OCI-LY7 (cell line): ENCODE data around the gene ANKS6. TPM values are rescaled to one million over a fixed set of nuclear protein-coding genes. Genes with fewer than 3 reads are reported as not detected.

Source experiments
- BruUV-seq: library from RNA; stranded (reverse); fragments of 400-500 nt; replicated peaks from 2 replicates; lab custom pipeline; 2021; lab: Mats Ljungman, UMichigan
- CTCF ChIA-PET: fragments of 300-600 bp; sonication (Branson Sonifier 250); formaldehyde crosslinking; loops from one replicate; lab custom pipeline; 2022; ENCODE audit warnings: antibody characterized with exemption; ENCODE audit not compliant: unreplicated experiment; lab: Charles Lee
- POLR2A ChIA-PET: fragments of 300-600 bp; sonication (Branson Sonifier 250); formaldehyde crosslinking; loops from one replicate; lab custom pipeline; 2022; ENCODE audit warnings: antibody characterized with exemption; lab: Charles Lee
- DNase-seq: peaks from one replicate; pipeline ENCODE4 v3.0.0-alpha.2; 2015; ENCODE audit warnings: low spot score
- H2AFZ ChIP-seq: fragments of 200-600 bp; sonication (generic), shearing (Covaris generic); 2 replicates; pipeline ENCODE4 v1.6.1; 2014; ENCODE audit warnings: mild to moderate bottlenecking, antibody characterized with exemption, low read length, moderate library complexity
- H3K27ac ChIP-seq: fragments of 200-600 bp; sonication (generic); 2 replicates; pipeline ENCODE4 v1.5.1; 2014; ENCODE audit warnings: mixed run types, low read depth, mild to moderate bottlenecking, moderate library complexity, low read length, inconsistent platforms; ENCODE audit not compliant: poor library complexity, severe bottlenecking
- H3K36me3 ChIP-seq: fragments of 200-600 bp; sonication (generic); 2 replicates; pipeline ENCODE4 v1.6.1; 2014; ENCODE audit warnings: mild to moderate bottlenecking, antibody characterized with exemption, low read length, moderate library complexity, mixed read lengths; ENCODE audit not compliant: insufficient read depth
- H3K4me1 ChIP-seq: fragments of 200-600 bp; sonication (generic); 2 replicates; pipeline ENCODE4 v1.5.1; 2014; ENCODE audit warnings: mild to moderate bottlenecking, low read length; ENCODE audit not compliant: insufficient read depth, poor library complexity, severe bottlenecking
- H3K4me2 ChIP-seq: fragments of 200-600 bp; sonication (generic); 2 replicates; pipeline ENCODE4 v1.6.1; 2014; ENCODE audit warnings: mild to moderate bottlenecking, low read length
- H3K4me3 ChIP-seq: fragments of 200-600 bp; sonication (generic); 2 replicates; pipeline ENCODE4 v1.5.1; 2014; ENCODE audit warnings: mild to moderate bottlenecking, low read depth, low read length; ENCODE audit not compliant: poor library complexity, severe bottlenecking
- H3K79me2 ChIP-seq: fragments of 200-600 bp; sonication (generic); 2 replicates; pipeline ENCODE4 v1.6.1; 2016; ENCODE audit warnings: low read depth, mild to moderate bottlenecking, low read length, moderate library complexity, mixed read lengths; ENCODE audit not compliant: insufficient read depth
- H3K9me2 ChIP-seq: fragments of 200-600 bp; sonication (generic); 2 replicates; pipeline ENCODE4 v1.6.1; 2016; ENCODE audit warnings: mild to moderate bottlenecking, low read length, mixed read lengths; ENCODE audit not compliant: insufficient read depth
- H3K9me3 ChIP-seq: fragments of 200-600 bp; sonication (generic); 2 replicates; pipeline ENCODE4 v1.6.1; 2014; ENCODE audit warnings: mild to moderate bottlenecking, mixed run types, low read length, mixed read lengths
- H4K20me1 ChIP-seq: fragments of 200-600 bp; sonication (generic); 2 replicates; pipeline ENCODE4 v1.6.1; 2014; ENCODE audit warnings: mild to moderate bottlenecking, antibody characterized with exemption, low read length, moderate library complexity, mixed read lengths; ENCODE audit not compliant: insufficient read depth
- CTCF ChIP-seq: fragments of 200-600 bp; sonication (generic); conservative IDR thresholded peaks from 2 replicates; pipeline ENCODE4 v1.5.1; 2014; ENCODE audit warnings: mild to moderate bottlenecking, antibody characterized with exemption, low read length, moderate library complexity, mixed read lengths
- EZH2phosphoT487 ChIP-seq: fragments of 200-600 bp; sonication (generic); IDR thresholded peaks from 2 replicates; pipeline ENCODE4 v1.6.1; 2018; ENCODE audit warnings: low read depth, borderline replicate concordance, mild to moderate bottlenecking, mixed run types, antibody characterized with exemption, low read length, moderate library complexity, mixed read lengths
- intact Hi-C: fragments of 100-400 bp; cut with micrococcal nuclease; formaldehyde crosslinking; loops from one replicate; pipeline ENCODE4 v1.10.0; 2022; ENCODE audit not compliant: unreplicated experiment
- total RNA-seq, 2 experiments: library from RNA; depleted of rRNA in 1 of 2; stranded (reverse); fragments of >200 nt in 1 of 2; shearing (Covaris generic) in 1 of 2; gene quantifications; 2 replicates each; pipeline ENCODE4 v1.2.3, GENCODE V29; 2014 to 2022

ANKS6 gene
- total RNA-seq, 2 experiments from 2014 or later: 22.2 to 28.5 TPM

- ChIA-PET CTCF (no interaction called here), POLR2A (interaction anchor here (2.5 kb wide), 1 partner anchor 20 kb away, joined by 7 read pairs; no protein-coding TSS in a partner anchor)
- Histone ChIP-seq H3K36me3 (no peaks in the 10 kb centered on the region), H3K9me3 (no peaks in the 10 kb centered on the region), H3K4me1 (peaks cover 7% of the 10 kb centered on the region), H2AFZ (no peak overlapping the region), H3K4me2 (no peak overlapping the region), H3K27ac (no peak overlapping the region), H3K9me2 (no peaks in the 10 kb centered on the region), H3K4me3 (no peak overlapping the region), H4K20me1 (no peaks in the 10 kb centered on the region), H3K79me2 (no peaks in the 10 kb centered on the region)
- DNase-seq: no peak
- no TSS peak for BruUV-seq
- TF ChIP-seq EZH2phosphoT487: no peak
- no peak for TF ChIP-seq CTCF
- intact Hi-C loops: no loop called here
These were observed 9.3 kb upstream of the ANKS6 start for GRCh38 chr9:98805506-98806272.

GRCh38 chr9:98804083-98804482 lies 7.7 kb upstream of the ANKS6 start:
- H3K9me2 ChIP-seq: no peaks in the 10 kb centered on the region
- ChIA-PET CTCF (no interaction called here), POLR2A (interaction anchor here (0.6 kb wide), 1 partner anchor 864 kb away, joined by 3 read pairs; no protein-coding TSS in a partner anchor)
- TF ChIP-seq CTCF (no peak), EZH2phosphoT487 (no peak)
- no peak overlapping the region for H3K27ac ChIP-seq
- DNase-seq: no peak
- H3K79me2 ChIP-seq: no peaks in the 10 kb centered on the region
- no peak overlapping the region for H3K4me2 ChIP-seq
- intact Hi-C loops: no loop called here
- BruUV-seq: no TSS peak
- peaks cover 7% of the 10 kb centered on the region for H3K4me1 ChIP-seq
- H4K20me1 ChIP-seq: no peaks in the 10 kb centered on the region
- no peak overlapping the region for H2AFZ ChIP-seq
- H3K36me3 ChIP-seq: no peaks in the 10 kb centered on the region
- no peaks in the 10 kb centered on the region for H3K9me3 ChIP-seq
- no peak overlapping the region for H3K4me3 ChIP-seq

- intact Hi-C loops: no loop called here
- Histone ChIP-seq H3K27ac (no peak overlapping the region), H3K9me2 (no peaks in the 10 kb centered on the region), H3K36me3 (no peaks in the 10 kb centered on the region), H3K4me2 (no peak overlapping the region), H2AFZ (no peak overlapping the region), H4K20me1 (no peaks in the 10 kb centered on the region), H3K9me3 (0 out of 2 replicates have a peak, but pooled peaks cover 7% of the 10 kb centered on the region), H3K4me3 (no peak overlapping the region), H3K4me1 (no peaks in the 10 kb centered on the region), H3K79me2 (no peaks in the 10 kb centered on the region)
- POLR2A ChIA-PET: interaction anchor here (0.5 to 1.2 kb wide), 2 partner anchors 27 to 60 kb away, joined by 3 read pairs; no protein-coding TSS in a partner anchor
- no peak for DNase-seq
- TF ChIP-seq EZH2phosphoT487 (no peak), CTCF (no peak)
- BruUV-seq: no TSS peak
- CTCF ChIA-PET: no interaction called here
These were observed 5.6 kb upstream of the ANKS6 start for GRCh38 chr9:98801969-98802371.
